Left lobe of liver (tissue), 2 donors: ENCODE results near the gene TOMM70. TPM values are rescaled to one million over a fixed set of nuclear protein-coding genes. Genes with fewer than 3 reads are reported as not detected.
"Not testable (repeated sequence)": the region's sequence is repeated elsewhere in the genome, so short reads cannot be mapped to it uniquely, and the experiment has no call there.

Source experiments
- ATAC-seq: fragments of 200-7000 bp; cut with Tn5 transposase; one replicate; pipeline ENCODE4 v1.9.1; 2020; ENCODE audit warnings: mild to moderate bottlenecking, moderate library complexity
- DNase-seq: peaks from one replicate; pipeline ENCODE4 v3.0.0-alpha.2; 2020; ENCODE audit warnings: low spot score
- total RNA-seq: library from RNA; stranded (reverse); gene quantifications from one replicate; pipeline ENCODE4 v1.2.1, GENCODE V29; 2021
- donor health status: DM: no; HTN: no; CAD: no; lungs with moderate emphysema.
- donor health status: DM: no; HTN: yes; CAD: no.

Gene TOMM70
- total RNA-seq, 1 donor from 2014 or later = 27.3 TPM

DNA sequence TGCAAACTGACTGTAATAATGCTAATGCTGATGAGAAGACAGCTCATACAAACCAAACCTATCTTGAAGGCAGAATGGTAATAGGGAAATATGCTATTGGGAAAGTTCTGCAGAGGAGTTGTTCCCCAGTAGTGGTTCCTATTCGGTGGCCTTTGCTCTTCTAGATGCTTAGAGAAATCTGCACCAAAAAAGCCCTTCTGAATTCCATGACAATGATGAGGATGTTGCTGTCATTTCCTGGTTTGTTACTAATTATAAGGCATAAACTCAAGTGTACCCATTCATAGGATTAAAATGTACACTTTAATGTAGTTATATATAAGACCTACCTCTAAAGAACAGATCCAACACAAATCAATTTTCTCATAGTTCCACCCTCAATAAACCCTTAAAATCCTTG, 30.1 kb downstream of the TOMM70 start:
- ATAC-seq (no peak), DNase-seq (no peak)

- DNase-seq (no peak), ATAC-seq (peak; percentile 58)
Measured at GRCh38 chr3:100368441-100368840, 32.4 kb downstream of the TOMM70 start.

DNA sequence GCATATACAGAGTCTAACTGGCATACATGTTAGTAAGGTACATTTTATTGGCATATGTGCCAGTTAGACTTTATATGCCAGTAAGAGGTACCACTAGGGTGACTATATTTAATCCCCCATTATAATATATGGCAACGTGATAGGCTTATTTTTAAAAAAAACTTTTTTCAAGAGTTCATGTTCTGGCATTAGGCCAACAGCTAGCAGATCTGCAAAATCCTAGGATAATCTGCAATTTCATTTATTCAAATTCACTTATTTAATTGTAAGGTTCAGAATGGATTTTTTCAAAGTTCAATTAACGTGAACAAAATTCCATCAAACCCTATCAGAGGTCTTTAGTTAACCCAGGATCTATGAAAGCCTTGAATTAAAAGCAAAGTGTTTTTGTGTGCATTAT, 34.5 kb downstream of the TOMM70 start:
- DNase-seq = no peak
- no peak for ATAC-seq

DNA sequence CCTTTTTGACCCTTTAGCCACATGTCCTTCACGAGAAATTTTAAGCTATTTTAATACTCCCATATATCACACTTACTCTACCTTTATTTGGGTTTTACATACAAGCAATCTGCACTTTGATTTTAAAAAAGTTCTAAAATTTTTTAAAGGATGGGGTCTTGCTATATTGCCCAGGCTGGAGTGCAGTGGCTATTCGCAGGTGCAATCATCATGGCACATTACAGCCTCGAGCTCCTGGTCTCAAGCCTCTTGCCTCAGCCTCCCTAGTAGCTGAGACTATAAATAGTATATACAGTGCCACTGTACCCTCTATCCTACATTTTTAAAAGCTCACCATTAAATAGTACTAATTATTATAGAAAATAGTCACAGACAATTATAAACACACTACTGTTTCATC, 36.5 kb downstream of the TOMM70 start:
- DNase-seq = no peak
- no peak for ATAC-seq

GRCh38 chr3:100361897-100362296, 39.0 kb downstream of the TOMM70 start:
- DNase-seq (peak; percentile 55), ATAC-seq (peak; percentile 52)

GRCh38 chr3:100360757-100361496, 40.0 kb downstream of the TOMM70 start:
- DNase-seq (no peak), ATAC-seq (peak; percentile 18)

DNA sequence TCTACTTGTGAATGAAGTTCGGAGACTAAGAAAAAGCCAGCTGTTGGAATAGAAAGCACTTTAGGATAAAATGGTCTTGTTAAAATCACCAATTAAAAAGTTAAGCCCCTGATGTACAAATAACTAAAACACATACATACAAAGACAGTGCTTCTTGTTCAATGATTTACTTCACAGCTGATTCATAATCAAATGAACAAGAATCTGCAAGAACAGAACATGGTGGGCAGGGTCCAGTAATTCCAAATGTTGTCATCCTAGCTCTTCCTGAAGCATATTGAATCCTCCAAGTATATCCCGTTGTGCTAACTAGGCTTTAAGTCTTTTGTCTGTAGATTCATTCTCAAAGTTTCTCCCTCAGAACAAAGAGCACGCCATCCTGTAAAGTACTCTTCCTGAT, 41.9 kb downstream of the TOMM70 start:
- DNase-seq (no peak), ATAC-seq (no peak)

- ATAC-seq (peak; percentile 77), DNase-seq (no peak)
Measured at GRCh38 chr3:100358413-100358812, 42.5 kb downstream of the TOMM70 start.

DNA sequence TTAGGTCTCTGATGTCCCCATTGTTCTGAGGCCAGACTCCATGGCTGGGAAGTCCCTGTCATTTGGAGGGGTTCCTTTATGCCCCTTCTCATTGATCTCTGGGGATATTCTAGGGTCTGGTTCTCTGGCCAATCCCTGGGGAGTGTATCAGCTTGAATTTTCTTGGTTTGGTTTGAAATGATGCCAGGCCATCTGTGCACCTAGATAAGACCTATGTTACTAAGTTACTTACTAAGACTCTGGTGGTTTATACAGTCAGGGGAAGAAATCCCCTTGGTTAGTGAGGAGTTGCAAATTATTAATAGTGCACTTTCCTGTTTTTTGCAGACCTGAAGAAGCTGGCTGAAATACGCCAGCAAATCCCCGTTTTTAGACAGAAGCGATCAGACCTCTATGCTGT, 46.0 kb downstream of the TOMM70 start:
- ATAC-seq (no peak), DNase-seq (no peak)

DNA sequence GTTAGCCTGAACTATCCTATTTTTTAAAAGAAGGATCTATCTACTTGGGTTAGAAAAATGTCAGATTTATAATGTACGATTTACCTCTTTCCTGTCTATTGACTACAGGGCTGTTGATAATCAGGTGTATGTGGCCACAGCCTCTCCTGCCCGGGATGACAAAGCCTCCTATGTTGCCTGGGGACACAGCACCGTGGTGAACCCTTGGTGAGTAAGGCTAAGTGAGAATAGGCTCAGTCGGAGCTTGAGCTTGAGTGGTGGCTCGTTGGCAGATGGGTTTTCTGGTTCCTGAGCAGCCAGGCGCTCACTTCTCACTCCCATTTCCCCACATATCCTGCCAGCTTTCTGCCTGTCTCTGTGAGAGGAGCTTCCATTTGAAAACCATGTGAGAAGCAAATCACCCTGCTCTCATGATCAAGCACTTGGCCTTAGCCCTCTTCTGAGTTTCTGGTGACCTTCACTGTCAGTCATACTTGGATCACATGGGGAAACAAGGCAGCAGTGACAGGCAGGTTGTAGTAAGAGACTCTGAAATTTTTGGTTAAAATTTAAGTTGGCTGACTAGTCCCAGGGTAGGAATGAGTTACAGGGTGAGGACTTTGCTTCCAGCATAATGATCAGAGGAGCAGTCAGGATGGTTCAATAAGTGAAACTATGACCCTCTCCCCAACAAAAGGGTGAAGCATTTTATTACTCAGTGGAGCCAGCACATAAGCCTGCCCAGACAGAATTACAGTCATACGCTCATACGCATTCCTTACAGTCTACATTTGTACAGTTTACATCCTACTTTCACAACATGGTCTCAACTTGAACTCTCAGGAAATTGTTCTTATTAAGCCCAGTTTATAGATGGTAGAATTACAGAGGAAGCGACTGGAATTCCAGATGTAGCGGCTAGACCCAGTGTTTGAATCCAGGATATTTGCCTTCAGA, 48.3 kb downstream of the TOMM70 start:
- ATAC-seq (peak; percentile 90), DNase-seq (peak; percentile 66)

DNA sequence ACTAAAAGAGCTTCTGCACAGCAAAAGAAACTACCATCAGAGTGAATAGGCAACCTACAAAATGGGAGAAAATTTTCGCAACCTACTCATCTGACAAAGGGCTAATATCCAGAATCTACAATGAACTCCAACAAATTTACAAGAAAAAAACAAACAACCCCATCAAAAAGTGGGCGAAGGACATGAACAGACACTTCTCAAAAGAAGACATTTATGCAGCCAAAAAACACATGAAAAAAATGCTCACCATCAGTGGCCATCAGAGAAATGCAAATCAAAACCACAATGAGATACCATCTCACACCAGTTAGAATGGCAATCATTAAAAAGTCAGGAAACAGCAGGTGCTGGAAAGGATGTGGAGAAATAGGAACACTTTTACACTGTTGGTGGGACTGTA, 49.1 kb downstream of the TOMM70 start:
- ATAC-seq, DNase-seq: not testable (repeated sequence)

- ATAC-seq (no peak), DNase-seq (no peak)
Measured at GRCh38 chr3:100348727-100349126, 52.2 kb downstream of the TOMM70 start.

DNA sequence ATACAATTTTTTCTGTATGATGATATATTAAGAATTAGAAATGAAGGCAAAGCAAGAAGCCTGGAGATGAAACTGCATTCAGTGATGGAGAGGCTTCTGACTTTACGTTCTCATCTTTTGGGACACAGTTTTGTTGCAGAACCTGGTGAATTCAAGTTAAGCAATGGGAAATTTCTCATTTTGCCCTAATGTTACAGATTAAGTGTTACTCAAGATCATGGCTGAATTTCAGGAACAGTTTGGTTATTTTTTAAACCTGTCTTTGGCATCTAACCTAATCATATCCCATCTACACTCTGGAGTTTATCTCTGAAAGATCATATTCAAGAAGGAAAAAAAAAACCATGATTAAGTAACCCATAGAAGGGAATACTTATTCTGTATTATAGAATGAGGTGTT, 60.4 kb downstream of the TOMM70 start:
- ATAC-seq (peak; percentile 48), DNase-seq (no peak)

GRCh38 chr3:100339786-100340185, 61.1 kb downstream of the TOMM70 start:
- no peak for DNase-seq
- no peak for ATAC-seq

- DNase-seq (no peak), ATAC-seq (no peak)
Measured at GRCh38 chr3:100338911-100339310, 62.0 kb downstream of the TOMM70 start.

- not testable (repeated sequence) for ATAC-seq, DNase-seq
Measured at GRCh38 chr3:100336229-100336628, 64.7 kb downstream of the TOMM70 start.

DNA sequence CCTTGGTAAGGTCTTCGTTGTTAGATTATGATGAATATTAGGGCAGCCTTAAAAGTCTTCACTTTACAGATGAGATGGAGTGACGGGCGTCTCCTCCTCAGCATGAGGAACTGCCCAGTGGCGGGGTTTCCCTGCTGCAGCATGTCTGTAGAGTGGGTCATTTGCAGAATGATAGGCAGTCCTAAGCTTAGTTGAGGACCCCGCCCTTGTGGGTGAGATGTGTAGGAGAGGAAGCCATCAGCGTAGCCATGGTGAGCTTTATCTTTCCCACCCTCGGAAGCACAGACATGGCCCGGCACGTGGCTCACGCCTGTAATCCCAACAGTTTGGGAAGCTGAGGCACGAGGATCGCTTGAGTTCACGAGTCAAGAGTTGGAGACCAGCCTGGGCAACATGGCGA, 65.5 kb downstream of the TOMM70 start:
- no peak for DNase-seq
- ATAC-seq = peak; percentile 5

GRCh38 chr3:100334488-100335351, 66.2 kb downstream of the TOMM70 start, which contains the start of gene NIT2:
TSS of gene NIT2 (plus strand) at chr3:100334757. CDS start at chr3:100334792, 35 bp downstream.
- ATAC-seq (peak; percentile 89), DNase-seq (peak; percentile 94)

- ATAC-seq = no peak
- no peak for DNase-seq
Measured at GRCh38 chr3:100333970-100334487, 66.9 kb downstream of the TOMM70 start.

GRCh38 chr3:100333051-100333450, 67.8 kb downstream of the TOMM70 start:
- no peak for DNase-seq
- no peak for ATAC-seq

DNA sequence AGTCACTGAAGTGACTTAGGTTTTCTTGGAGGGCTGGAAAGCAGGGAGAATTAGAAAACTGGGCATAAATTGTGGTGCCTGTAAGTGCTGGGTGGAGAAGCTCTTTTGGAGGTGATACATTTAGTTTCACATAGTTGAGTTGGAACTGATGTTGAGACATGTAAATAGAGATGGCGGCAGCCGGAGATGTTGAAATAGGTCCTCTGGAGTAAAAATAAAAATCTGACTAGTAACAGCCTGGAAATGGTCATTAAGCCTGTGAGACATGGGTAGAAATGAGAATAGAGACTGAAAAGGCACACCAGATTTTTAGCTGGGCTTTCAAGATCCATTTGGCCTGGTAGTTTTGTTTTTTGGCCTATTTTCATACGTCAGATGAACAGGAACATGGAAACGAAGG, 69.2 kb downstream of the TOMM70 start:
- no peak for DNase-seq
- no peak for ATAC-seq
